Activated T-helper 17 cell treated with anti-CD3 and anti-CD28 coated beads, Interleukin-2, amount 50 U/mL, for 72 hours (primary cell): ENCODE results near the gene TMEM131. TPM values are rescaled to one million over a fixed set of nuclear protein-coding genes. Genes with fewer than 3 reads are reported as not detected.
A peak's percentile ranks its signal among the peaks of the same experiment; 100 is the strongest.
"Not testable (repeated sequence)": the region's sequence is repeated elsewhere in the genome, so short reads cannot be mapped to it uniquely, and the experiment has no call there.

Source experiments
- ATAC-seq: fragments of 150-1000 bp; cut with Tn5 transposase; replicated peaks from 2 replicates; pipeline ENCODE4 v1.10.0; 2021; ENCODE audit warnings: mild to moderate bottlenecking, moderate library complexity
- H3K27ac Mint-ChIP-seq: one replicate; pipeline ENCODE4 v1.8.0; 2022; ENCODE audit warnings: mixed read lengths
- H3K27me3 Mint-ChIP-seq: one replicate; pipeline ENCODE4 v1.8.0; 2022; ENCODE audit warnings: mixed read lengths
- H3K36me3 Mint-ChIP-seq: one replicate; pipeline ENCODE4 v1.8.0; 2022; ENCODE audit warnings: low read depth, mild to moderate bottlenecking, mixed read lengths
- H3K4me1 Mint-ChIP-seq: one replicate; pipeline ENCODE4 v1.8.0; 2022; ENCODE audit warnings: mixed read lengths
- H3K4me3 Mint-ChIP-seq: one replicate; pipeline ENCODE4 v1.8.0; 2022; ENCODE audit warnings: mild to moderate bottlenecking, mixed read lengths
- H3K9me3 Mint-ChIP-seq: one replicate; pipeline ENCODE4 v1.8.0; 2022; ENCODE audit warnings: mixed read lengths
- total RNA-seq, 2 donors: library from RNA; stranded (reverse); gene quantifications; one replicate each; pipeline ENCODE4 v1.2.3, GENCODE V29; 2022

TMEM131 gene
- total RNA-seq, 2 donors from 2014 or later: 32.0 to 36.4 TPM

- H3K4me3 Mint-ChIP-seq: no peak overlapping the region
- no peak for ATAC-seq
- no peak overlapping the region for H3K27ac Mint-ChIP-seq
- H3K9me3 Mint-ChIP-seq: no peaks in the 10 kb centered on the region
- peaks cover 12% of the 10 kb centered on the region for H3K36me3 Mint-ChIP-seq
- H3K4me1 Mint-ChIP-seq: peaks cover 18% of the 10 kb centered on the region
- no peaks in the 10 kb centered on the region for H3K27me3 Mint-ChIP-seq
These were observed 116.9 kb downstream of the TMEM131 start for GRCh38 chr2:97878865-97879264.

- H3K4me3 Mint-ChIP-seq, H3K27me3 Mint-ChIP-seq, H3K27ac Mint-ChIP-seq, ATAC-seq, H3K9me3 Mint-ChIP-seq: not testable (repeated sequence)
- peaks cover 18% of the 10 kb centered on the region for H3K4me1 Mint-ChIP-seq
- H3K36me3 Mint-ChIP-seq: peaks cover 12% of the 10 kb centered on the region
These were observed 117.4 kb downstream of the TMEM131 start for GRCh38 chr2:97878317-97878716.

- no peaks in the 10 kb centered on the region for H3K27me3 Mint-ChIP-seq
- peaks cover 3% of the 10 kb centered on the region for H3K36me3 Mint-ChIP-seq
- ATAC-seq: no peak
- peak overlapping the region; percentile 41 for H3K4me3 Mint-ChIP-seq
- H3K4me1 Mint-ChIP-seq: peaks cover 29% of the 10 kb centered on the region
- peak overlapping the region; percentile 65 for H3K27ac Mint-ChIP-seq
- no peaks in the 10 kb centered on the region for H3K9me3 Mint-ChIP-seq
These were observed 124.5 kb downstream of the TMEM131 start for GRCh38 chr2:97871096-97871780.

- Mint-ChIP-seq H3K4me3 (peak overlapping the region; percentile 41), H3K27me3 (no peaks in the 10 kb centered on the region), H3K27ac (peak overlapping the region; percentile 65), H3K4me1 (peaks cover 26% of the 10 kb centered on the region), H3K9me3 (no peaks in the 10 kb centered on the region), H3K36me3 (peaks cover 7% of the 10 kb centered on the region)
- peak; percentile 100 for ATAC-seq
These were observed 125.3 kb downstream of the TMEM131 start for GRCh38 chr2:97870396-97870843.

- Mint-ChIP-seq H3K27me3 (no peaks in the 10 kb centered on the region), H3K4me3 (peak overlapping the region; percentile 41)
These were observed 125.9 kb downstream of the TMEM131 start for GRCh38 chr2:97869722-97870346.

GRCh38 chr2:97868986-97869721, 126.6 kb downstream of the TMEM131 start:
- Mint-ChIP-seq H3K27ac (no peak overlapping the region), H3K4me3 (no peak overlapping the region), H3K36me3 (peaks cover 7% of the 10 kb centered on the region), H3K27me3 (no peaks in the 10 kb centered on the region), H3K9me3 (no peaks in the 10 kb centered on the region), H3K4me1 (peaks cover 21% of the 10 kb centered on the region)
- no peak for ATAC-seq

More at GRCh38 chr2:97869722-97870346, 125.9 kb downstream of the TMEM131 start:
- Mint-ChIP-seq H3K9me3 (no peaks in the 10 kb centered on the region), H3K4me1 (peaks cover 21% of the 10 kb centered on the region), H3K36me3 (peaks cover 7% of the 10 kb centered on the region), H3K27ac (no peak overlapping the region)
- no peak for ATAC-seq

GRCh38 chr2:97863829-97864228, 131.9 kb downstream of the TMEM131 start:
- no peak overlapping the region for H3K4me3 Mint-ChIP-seq
- ATAC-seq: no peak
- peaks cover under 1% of the 10 kb centered on the region for H3K4me1 Mint-ChIP-seq
- no peaks in the 10 kb centered on the region for H3K27me3 Mint-ChIP-seq
- H3K36me3 Mint-ChIP-seq: peaks cover 22% of the 10 kb centered on the region
- H3K9me3 Mint-ChIP-seq: no peaks in the 10 kb centered on the region
- no peak overlapping the region for H3K27ac Mint-ChIP-seq

- Mint-ChIP-seq H3K4me1 (no peaks in the 10 kb centered on the region), H3K36me3 (peaks cover 41% of the 10 kb centered on the region), H3K27me3 (no peaks in the 10 kb centered on the region), H3K9me3 (no peaks in the 10 kb centered on the region), H3K4me3 (no peak overlapping the region), H3K27ac (no peak overlapping the region)
- ATAC-seq: no peak
These were observed 134.6 kb downstream of the TMEM131 start for GRCh38 chr2:97861177-97861576.

- ATAC-seq: no peak
- no peaks in the 10 kb centered on the region for H3K27me3 Mint-ChIP-seq
- peaks cover 43% of the 10 kb centered on the region for H3K36me3 Mint-ChIP-seq
- no peaks in the 10 kb centered on the region for H3K4me1 Mint-ChIP-seq
- H3K9me3 Mint-ChIP-seq: no peaks in the 10 kb centered on the region
- peak overlapping the region; percentile 27 for H3K27ac Mint-ChIP-seq
- H3K4me3 Mint-ChIP-seq: no peak overlapping the region
These were observed 137.3 kb downstream of the TMEM131 start for GRCh38 chr2:97858442-97858841.

- Mint-ChIP-seq H3K4me1 (no peaks in the 10 kb centered on the region), H3K4me3 (no peak overlapping the region), H3K36me3 (peaks cover 51% of the 10 kb centered on the region), H3K27ac (no peak overlapping the region), H3K9me3 (no peaks in the 10 kb centered on the region), H3K27me3 (no peaks in the 10 kb centered on the region)
- ATAC-seq: no peak
These were observed 138.2 kb downstream of the TMEM131 start for GRCh38 chr2:97857553-97857952.

- Mint-ChIP-seq H3K36me3 (peaks cover 33% of the 10 kb centered on the region), H3K4me1 (peaks cover 29% of the 10 kb centered on the region)
- not testable (repeated sequence) for H3K4me3 Mint-ChIP-seq, H3K27me3 Mint-ChIP-seq, ATAC-seq, H3K27ac Mint-ChIP-seq, H3K9me3 Mint-ChIP-seq
These were observed 142.7 kb downstream of the TMEM131 start for GRCh38 chr2:97853057-97853456.

- Mint-ChIP-seq H3K27me3 (no peaks in the 10 kb centered on the region), H3K27ac (peak overlapping the region; percentile 61), H3K9me3 (no peaks in the 10 kb centered on the region), H3K36me3 (peaks cover 18% of the 10 kb centered on the region), H3K4me3 (peak overlapping the region; percentile 41), H3K4me1 (peaks cover 29% of the 10 kb centered on the region)
- peak; percentile 64 for ATAC-seq
These were observed 144.6 kb downstream of the TMEM131 start for GRCh38 chr2:97851172-97851571.

GRCh38 chr2:97849881-97850528, 145.7 kb downstream of the TMEM131 start:
- Mint-ChIP-seq H3K36me3 (peaks cover 18% of the 10 kb centered on the region), H3K4me3 (peak overlapping the region; percentile 42)
- ATAC-seq: peak; percentile 94

GRCh38 chr2:97848306-97848705, 147.4 kb downstream of the TMEM131 start:
- H3K4me3 Mint-ChIP-seq: no peak overlapping the region
- no peaks in the 10 kb centered on the region for H3K27me3 Mint-ChIP-seq
- H3K9me3 Mint-ChIP-seq: no peaks in the 10 kb centered on the region
- ATAC-seq: no peak
- peaks cover 29% of the 10 kb centered on the region for H3K4me1 Mint-ChIP-seq
- no peak overlapping the region for H3K27ac Mint-ChIP-seq
- peaks cover 14% of the 10 kb centered on the region for H3K36me3 Mint-ChIP-seq

More at GRCh38 chr2:97849881-97850528, 145.7 kb downstream of the TMEM131 start:
- H3K9me3 Mint-ChIP-seq: no peaks in the 10 kb centered on the region
- peak overlapping the region; percentile 63 for H3K27ac Mint-ChIP-seq
- H3K27me3 Mint-ChIP-seq: no peaks in the 10 kb centered on the region
- H3K4me1 Mint-ChIP-seq: peaks cover 29% of the 10 kb centered on the region
